ENCODE data around the gene DSC3. TPM values are rescaled to one million over a fixed set of nuclear protein-coding genes. Genes with fewer than 3 reads are reported as not detected.
A peak's percentile ranks its signal among the peaks of the same experiment; 100 is the strongest.
"Not testable (repeated sequence)": the region's sequence is repeated elsewhere in the genome, so short reads cannot be mapped to it uniquely, and the experiment has no call there.

Gene DSC3
- total RNA-seq, 4 donors from 2014 or later, result 0.38 to 2.0 (median 0.76) TPM

DNA sequence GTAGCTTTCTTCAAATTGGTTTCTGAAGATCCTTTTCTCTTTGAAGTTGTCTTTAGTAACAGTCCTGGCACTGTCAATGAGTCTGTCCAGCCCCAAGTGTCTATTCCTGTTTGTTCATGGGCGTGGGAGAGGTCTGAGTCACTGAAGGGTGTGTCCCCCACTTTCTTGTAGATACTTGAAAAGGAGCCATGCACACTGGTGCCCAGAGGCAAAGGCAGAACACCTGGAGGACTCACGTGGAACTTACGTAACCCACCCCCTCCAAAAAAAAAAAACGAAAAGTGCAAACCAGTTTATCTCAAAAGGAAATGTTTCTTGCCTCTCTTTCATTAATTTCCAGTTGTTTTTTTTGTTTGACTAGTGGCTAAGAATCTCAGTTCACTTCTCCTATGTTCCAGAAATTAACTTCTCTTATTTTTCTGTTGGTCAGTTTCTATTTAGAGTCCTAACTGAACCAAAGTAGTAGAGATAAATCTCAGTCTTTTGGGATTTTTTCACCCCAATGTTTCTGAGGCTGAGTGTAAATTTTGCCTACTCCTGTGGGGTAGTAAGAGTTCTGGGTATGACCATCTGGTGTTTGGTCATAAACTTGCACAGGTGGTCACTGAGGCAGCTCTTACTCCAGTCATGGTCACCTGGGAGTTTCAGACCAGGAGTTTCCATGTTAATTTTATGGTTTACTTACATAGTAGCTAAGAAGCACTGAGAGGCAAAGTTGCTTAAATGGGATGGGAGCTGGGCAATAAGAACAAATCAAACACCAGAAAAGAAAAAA lies 54.9 kb downstream of the DSC3 start:
- Histone ChIP-seq H3K4me3 (no peak overlapping the region), H3K27ac (no peak overlapping the region)

GRCh38 chr18:30985753-30986152 lies 56.8 kb downstream of the DSC3 start:
- no peak for TF ChIP-seq POLR2A (IDR thresholded peaks at IDR 0.05)
- TF ChIP-seq CTCF (IDR thresholded peaks at IDR 0.05), result no peak
- no peak for DNase-seq
- Histone ChIP-seq H3K4me1 (no peaks in the 10 kb centered on the region), H3K27ac (no peak overlapping the region), H3K4me3 (no peak overlapping the region), H3K36me3 (no peaks in the 10 kb centered on the region), H3K27me3 (no peaks in the 10 kb centered on the region), H3K9me3 (no peaks in the 10 kb centered on the region)

More for the DNA sequence above, 54.9 kb downstream of the DSC3 start:
- H3K4me1 ChIP-seq, result no peaks in the 10 kb centered on the region
- no peaks in the 10 kb centered on the region for H3K27me3 ChIP-seq
- peak in 2 of 3 donors; percentile 55 to 77 for DNase-seq
- TF ChIP-seq CTCF (IDR thresholded peaks at IDR 0.05) (no peak), POLR2A (IDR thresholded peaks at IDR 0.05) (no peak)
- H3K36me3 ChIP-seq, result no peaks in the 10 kb centered on the region
- H3K9me3 ChIP-seq, result no peaks in the 10 kb centered on the region

- H3K27ac ChIP-seq, result no peak overlapping the region
- H3K36me3 ChIP-seq, result no peaks in the 10 kb centered on the region
- TF ChIP-seq POLR2A (IDR thresholded peaks at IDR 0.05) (no peak), CTCF (IDR thresholded peaks at IDR 0.05) (no peak)
- H3K4me3 ChIP-seq, result no peak overlapping the region
- no peaks in the 10 kb centered on the region for H3K9me3 ChIP-seq
- DNase-seq, result peak in 2 of 3 donors; percentile 47 to 48
- no peaks in the 10 kb centered on the region for H3K4me1 ChIP-seq
- no peaks in the 10 kb centered on the region for H3K27me3 ChIP-seq
Measured at GRCh38 chr18:30982285-30982992, 60.1 kb downstream of the DSC3 start.

GRCh38 chr18:30978091-30978490 lies 64.5 kb downstream of the DSC3 start:
- H3K4me3 ChIP-seq, H3K4me1 ChIP-seq, DNase-seq, H3K9me3 ChIP-seq, H3K27me3 ChIP-seq, H3K27ac ChIP-seq, H3K36me3 ChIP-seq: not testable (repeated sequence)

DNA sequence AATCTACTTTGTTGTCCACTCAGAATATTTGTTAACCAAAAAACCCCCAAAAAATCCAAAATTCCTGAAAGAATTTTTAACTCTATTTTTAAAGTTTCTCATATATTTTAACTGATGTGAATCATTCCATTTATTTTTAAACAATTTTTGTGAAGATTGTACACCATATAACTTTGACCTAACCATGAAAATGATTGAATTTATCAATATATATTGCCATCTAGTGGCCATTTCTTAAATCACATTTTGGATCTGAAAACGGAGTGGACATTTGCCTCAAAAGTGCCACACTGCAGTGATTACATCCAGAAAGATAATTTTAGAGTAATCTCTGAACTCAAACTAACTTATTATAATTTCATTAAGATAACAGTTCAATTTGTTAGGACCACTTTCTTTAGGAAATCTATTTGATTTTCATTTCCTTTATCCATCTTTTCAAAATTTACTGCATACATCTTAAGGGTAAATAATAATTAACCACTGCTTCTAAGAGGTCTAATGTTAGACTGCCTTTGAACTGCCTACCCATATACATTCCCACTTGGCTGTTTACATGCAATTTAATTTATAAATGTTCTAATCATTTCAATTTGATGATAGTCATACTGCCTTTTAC lies 71.1 kb downstream of the DSC3 start:
- Histone ChIP-seq H3K4me1 (no peaks in the 10 kb centered on the region), H3K4me3 (no peak overlapping the region), H3K27me3 (no peaks in the 10 kb centered on the region), H3K27ac (no peak overlapping the region), H3K36me3 (no peaks in the 10 kb centered on the region), H3K9me3 (no peaks in the 10 kb centered on the region)
- TF ChIP-seq CTCF (IDR thresholded peaks at IDR 0.05) (peak in 5 of 6 experiments; percentile 56 to 64 (median 62)), POLR2A (IDR thresholded peaks at IDR 0.05) (no peak)
- no peak for DNase-seq
